B cell (primary cell): ENCODE measurements around the gene TBC1D10A. TPM values are rescaled to one million over a fixed set of nuclear protein-coding genes. Genes with fewer than 3 reads are reported as not detected.

Experiments used
- ATAC-seq: fragments of 200-7000 bp; cut with Tn5 transposase; one replicate; pipeline ENCODE4 v1.10.0; 2021; ENCODE audit warnings: low read depth, mild to moderate bottlenecking, moderate number of reproducible peaks, moderate library complexity
- CTCF ChIA-PET: fragments of 350-600 bp; sonication (Branson Sonifier 250); formaldehyde crosslinking; loops from one replicate; lab custom pipeline; 2021; ENCODE audit warnings: antibody characterized with exemption, inconsistent platforms; lab: Charles Lee
- POLR2A ChIA-PET: fragments of 350-600 bp; sonication (Branson Sonifier 250); formaldehyde crosslinking; loops from one replicate; lab custom pipeline; 2021; ENCODE audit warnings: antibody characterized with exemption; lab: Charles Lee
- DNase-seq: peaks from one replicate; pipeline ENCODE4 v3.0.0; 2013
- H2AFZ ChIP-seq: 2 replicates; pipeline ENCODE4 v1.6.1; 2012; ENCODE audit warnings: mild to moderate bottlenecking, low read depth, low read length; ENCODE audit not compliant: insufficient read depth, poor library complexity, severe bottlenecking
- H3K27ac ChIP-seq, 2 donors: 1 replicate in 1 of 2; 2 replicates in 1 of 2; pipeline ENCODE4 v1.5.1; 2012 to 2013; ENCODE audit warnings: low read length in 2 of 2, mild to moderate bottlenecking in 2 of 2, moderate library complexity in 1 of 2
- H3K27me3 ChIP-seq, 4 experiments: fragments of 200-600 bp in 1 of 4; sonication (generic) in 1 of 4; replicated peaks in 1 of 4; 1 replicate in 2 of 4; 2 replicates in 2 of 4; pipeline versions ENCODE4 v1.6.1 to v1.7.0; 2013 to 2016; ENCODE audit warnings: low read length in 3 of 4, mild to moderate bottlenecking in 2 of 4, mixed read lengths in 1 of 4, moderate library complexity in 1 of 4; ENCODE audit not compliant: insufficient read depth in 4 of 4, control insufficient read depth in 3 of 4; ENCODE audit errors: control extremely low read depth in 1 of 4
- H3K36me3 ChIP-seq, 2 experiments: replicated peaks in 1 of 2; 1 replicate in 1 of 2; 2 replicates in 1 of 2; pipeline versions ENCODE4 v1.6.1 to v1.7.1; 2013; ENCODE audit warnings: low read length in 1 of 2; ENCODE audit not compliant: insufficient read depth in 2 of 2, control insufficient read depth in 1 of 2; ENCODE audit errors: control extremely low read depth in 1 of 2, extremely low read depth in 1 of 2
- H3K4me1 ChIP-seq, 2 donors: fragments of 200-600 bp in 1 of 2; sonication (generic) in 1 of 2; 1 replicate in 1 of 2; 2 replicates in 1 of 2; pipeline versions ENCODE4 v1.5.1 to v1.6.1; 2013 to 2017; ENCODE audit warnings: low read length in 2 of 2; ENCODE audit not compliant: control insufficient read depth in 2 of 2, insufficient read depth in 2 of 2
- H3K4me2 ChIP-seq: replicated peaks from 2 replicates; pipeline ENCODE3; 2012; ENCODE audit warnings: mild to moderate bottlenecking, low read depth, low read length; ENCODE audit not compliant: poor library complexity, severe bottlenecking
- H3K4me3 ChIP-seq, 5 experiments: fragments of 200-600 bp in 1 of 5; sonication (generic) in 1 of 5; 1 replicate in 3 of 5; 2 replicates in 2 of 5; pipeline versions ENCODE4 v1.5.1 to v1.7.0; 2011 to 2016; ENCODE audit warnings: low read length in 4 of 5, mild to moderate bottlenecking in 4 of 5, low read depth in 2 of 5, control low read depth in 1 of 5, moderate library complexity in 1 of 5; ENCODE audit not compliant: insufficient read depth in 1 of 5; ENCODE audit errors: control extremely low read depth in 1 of 5, extremely low read depth in 1 of 5
- H3K79me2 ChIP-seq: fragments of 200-600 bp; sonication (generic); one replicate; pipeline ENCODE4 v1.6.0; 2016; ENCODE audit warnings: low read length; ENCODE audit not compliant: control insufficient read depth, insufficient read depth
- H3K9ac ChIP-seq: fragments of 200-600 bp; sonication (generic); 2 replicates; pipeline ENCODE4 v1.6.1; 2017; ENCODE audit warnings: mild to moderate bottlenecking, low read length, moderate library complexity
- H3K9me3 ChIP-seq, 3 donors: one replicate each; pipeline versions ENCODE4 v1.6.1 to v1.7.1; 2013; ENCODE audit warnings: low read length in 2 of 3; ENCODE audit not compliant: control insufficient read depth in 2 of 3, insufficient read depth in 1 of 3; ENCODE audit errors: control extremely low read depth in 1 of 3
- H4K20me1 ChIP-seq: 2 replicates; pipeline ENCODE4 v1.6.0; 2012; ENCODE audit warnings: mild to moderate bottlenecking, low read length; ENCODE audit not compliant: insufficient read depth, control insufficient read depth, poor library complexity, severe bottlenecking
- H3K27ac Mint-ChIP-seq: one replicate; pipeline ENCODE4 v1.8.0; 2021; ENCODE audit warnings: mixed read lengths
- H3K27me3 Mint-ChIP-seq: one replicate; pipeline ENCODE4 v1.8.0; 2021; ENCODE audit warnings: mixed read lengths
- H3K4me1 Mint-ChIP-seq: one replicate; pipeline ENCODE4 v1.8.0; 2021; ENCODE audit warnings: mixed read lengths
- H3K4me3 Mint-ChIP-seq: one replicate; pipeline ENCODE4 v1.8.0; 2021; ENCODE audit warnings: mixed read lengths
- H3K9me3 Mint-ChIP-seq: one replicate; pipeline ENCODE4 v1.8.0; 2022; ENCODE audit warnings: mixed read lengths; ENCODE audit not compliant: insufficient read depth
- CTCF ChIP-seq: fragments of 200-600 bp; IDR thresholded peaks from one replicate; pipeline ENCODE4 v1.8.0; 2022; ENCODE audit warnings: antibody characterized with exemption, mild to moderate bottlenecking
- EZH2 ChIP-seq: IDR thresholded peaks from 2 replicates; pipeline ENCODE4 v1.6.1; 2012; ENCODE audit warnings: borderline replicate concordance, low read depth, mild to moderate bottlenecking, moderate library complexity, low read length; ENCODE audit not compliant: insufficient read depth, poor library complexity, severe bottlenecking
- WGBS: methylation state at CpG from one replicate; pipeline ENCODE4 v1.1.5; 2013; ENCODE audit warnings: missing lambda C conversion rate; ENCODE audit not compliant: insufficient coverage; 5-methylcytosine and 5-hydroxymethylcytosine counted together
- intact Hi-C: fragments of 100-400 bp; cut with micrococcal nuclease; formaldehyde crosslinking; loops from one replicate; pipeline ENCODE4 v1.10.0; 2022
- polyA plus RNA-seq: library from polyadenylated mRNA; depleted of rRNA; stranded (reverse); fragments of >200 nt; gene quantifications from 2 replicates; pipeline ENCODE4 v1.2.3, GENCODE V29; 2012
- total RNA-seq, 2 donors: library from RNA; stranded (reverse); fragments of 120-200 nt in 1 of 2; gene quantifications; 1 replicate in 1 of 2; 2 replicates in 1 of 2; pipeline versions ENCODE4 v1.2.3 to v1.2.4, GENCODE V29; 2013 to 2022

The TBC1D10A gene
- total and polyA plus RNA-seq, 2 donors (not counting 1 experiment from before 2014, with no cell fraction given), result 45.2 to 58.4 TPM

GRCh38 chr22:30267382-30268302 lies 59.1 kb downstream of the TBC1D10A start:
- Histone ChIP-seq H3K4me1 (peaks cover 20 to 39% of the 10 kb centered on the region in 2 donors), H3K9me3 (no peaks in the 10 kb centered on the region), H3K4me2 (peak overlapping the region; percentile 99), H3K4me3 (peak overlapping the region; percentile 18 to 88 (median 76)), H3K9ac (peak overlapping the region; percentile 87), H3K36me3 (peaks cover 1 to 2% of the 10 kb centered on the region in 2 experiments), H3K79me2 (peaks cover 14% of the 10 kb centered on the region), H4K20me1 (no peaks in the 10 kb centered on the region), H3K27me3 (no peaks in the 10 kb centered on the region), H2AFZ (peak overlapping the region; percentile 70), H3K27ac (peak overlapping the region; percentile 95 to 97)
- ChIA-PET CTCF (interaction anchor here (1.3 kb wide), 1 partner anchor 160 kb away, joined by 5 read pairs; no protein-coding TSS in a partner anchor), POLR2A (interaction anchor here (0.6 kb wide), 1 partner anchor 678 kb away, joined by 4 read pairs; no protein-coding TSS in a partner anchor)
- no peak for ATAC-seq
- peak; percentile 68 for DNase-seq
- Mint-ChIP-seq H3K9me3 (no peaks in the 10 kb centered on the region), H3K4me1 (peaks cover 35% of the 10 kb centered on the region), H3K27me3 (no peaks in the 10 kb centered on the region), H3K27ac (peak overlapping the region; percentile 97), H3K4me3 (peak overlapping the region; percentile 98)
- 14% methylated on average over 12 of the region's 14 CpGs for WGBS
- TF ChIP-seq EZH2, result no peak
- no peak for TF ChIP-seq CTCF
- intact Hi-C loops, result loop anchor here (1.0 to 5.0 kb wide), 4 partner anchors 20 to 1675 kb away; partner anchors contain the start of genes XBP1 and YWHAH
